Measurements from ENCODE around the gene CHADL.
"Not testable (repeated sequence)": the region's sequence is repeated elsewhere in the genome, so short reads cannot be mapped to it uniquely, and the experiment has no call there.

CHADL gene

GRCh38 chr22:41226723-41227655 lies 13.7 kb downstream of the CHADL start:
- DNase-seq: no peak

- DNase-seq: no peak
These were observed 17.2 kb downstream of the CHADL start for GRCh38 chr22:41223535-41223934.

- no peak for DNase-seq
These were observed 17.8 kb downstream of the CHADL start for GRCh38 chr22:41222846-41223507.

- DNase-seq: peak; percentile 68
These were observed 23.1 kb downstream of the CHADL start for GRCh38 chr22:41217553-41218157.

GRCh38 chr22:41216984-41217383 lies 23.7 kb downstream of the CHADL start:
- DNase-seq: no peak

- DNase-seq: no peak
These were observed 24.8 kb downstream of the CHADL start for GRCh38 chr22:41215926-41216325.

GRCh38 chr22:41215409-41215808 lies 25.3 kb downstream of the CHADL start:
- DNase-seq: no peak

- no peak for DNase-seq
These were observed 34.0 kb downstream of the CHADL start for GRCh38 chr22:41206719-41207118.

- DNase-seq: peak; percentile 98
These were observed 35.5 kb downstream of the CHADL start, which contains the start of gene L3MBTL2 for GRCh38 chr22:41204992-41205900. Gene L3MBTL2, plus strand, starts transcription at chr22:41205312. Its CDS starts 51 bp downstream, at chr22:41205363.

- DNase-seq: no peak
These were observed 36.7 kb downstream of the CHADL start for GRCh38 chr22:41204066-41204465.

- DNase-seq: no peak
These were observed 37.6 kb downstream of the CHADL start for GRCh38 chr22:41203118-41203517.

GRCh38 chr22:41201141-41201540 lies 39.6 kb downstream of the CHADL start:
- DNase-seq: no peak

GRCh38 chr22:41198027-41198580 lies 42.6 kb downstream of the CHADL start:
- DNase-seq: no peak

GRCh38 chr22:41197038-41197972 lies 43.4 kb downstream of the CHADL start:
- peak; percentile 86 for DNase-seq

GRCh38 chr22:41193829-41194228 lies 46.9 kb downstream of the CHADL start:
- no peak for DNase-seq

GRCh38 chr22:41191467-41191866 lies 49.3 kb downstream of the CHADL start:
- no peak for DNase-seq

GRCh38 chr22:41184679-41185078 lies 56.1 kb downstream of the CHADL start:
- no peak for DNase-seq

- no peak for DNase-seq
These were observed 59.1 kb downstream of the CHADL start for GRCh38 chr22:41181349-41182241.

GRCh38 chr22:41180926-41181325 lies 59.8 kb downstream of the CHADL start:
- no peak for DNase-seq

- not testable (repeated sequence) for DNase-seq
These were observed 60.4 kb downstream of the CHADL start for GRCh38 chr22:41180362-41180761.
